GM23248 (cell line): ENCODE measurements around the gene UBE2E3.

Source experiments
- EZH2 ChIP-seq: fragments of 200-600 bp; sonication (generic); IDR thresholded peaks from 2 replicates; pipeline ENCODE4 v1.6.1; 2018; ENCODE audit warnings: antibody characterized with exemption, mild to moderate bottlenecking; ENCODE audit not compliant: insufficient read depth, poor library complexity, severe bottlenecking
- EZH2phosphoT487 ChIP-seq: fragments of 200-600 bp; sonication (generic); IDR thresholded peaks from 2 replicates; pipeline ENCODE4 v1.6.1; 2018; ENCODE audit warnings: antibody characterized with exemption, moderate library complexity, mild to moderate bottlenecking, low read depth; ENCODE audit not compliant: insufficient read depth

GRCh38 chr2:180975585-180975984 is 4.8 kb upstream of the UBE2E3 start:
- no peak for TF ChIP-seq EZH2phosphoT487
- TF ChIP-seq EZH2: no peak
